ENCODE results near the gene TPMT.
"Not testable (repeated sequence)": the region's sequence is repeated elsewhere in the genome, so short reads cannot be mapped to it uniquely, and the experiment has no call there.

TPMT gene

GRCh38 chr6:18165751-18166150, 10.9 kb upstream of the TPMT start:
- Histone ChIP-seq H3K36me3 (peaks cover 83 to 100% (median 96%) of the 10 kb centered on the region in 11 experiments), H4K20me1 (no peaks in the 10 kb centered on the region), H3K4me2 (no peak overlapping the region), H3K27me3 (no peaks in the 10 kb centered on the region), H3K27ac (no peak overlapping the region), H3K9me3 (replicated peaks in 1 of 11) (peaks cover 12 to 24% (median 20%) of the 10 kb centered on the region in 11 experiments), H3K9ac (no peak overlapping the region), H3K4me1 (peaks cover 0 to 21% (median 11%) of the 10 kb centered on the region in 10 experiments; a peak in 13 of 20 replicates), H3K4me3 (no peak overlapping the region)
- no peak for TF ChIP-seq Cebpa-rat (IDR thresholded peaks at IDR 0.05)

GRCh38 chr6:18162401-18162800, 7.5 kb upstream of the TPMT start:
- Histone ChIP-seq H4K20me1 (no peaks in the 10 kb centered on the region), H3K4me2 (no peak overlapping the region), H3K9me3 (replicated peaks in 1 of 11) (peaks cover 0 to 8% (median 4%) of the 10 kb centered on the region in 11 experiments; a peak in 18 of 22 replicates), H3K27me3 (no peaks in the 10 kb centered on the region), H3K4me3 (no peak overlapping the region), H3K9ac (no peak overlapping the region), H3K36me3 (peaks cover 70 to 83% (median 79%) of the 10 kb centered on the region in 11 experiments), H3K4me1 (peaks cover 0 to 40% (median 20%) of the 10 kb centered on the region in 10 experiments; a peak in 15 of 20 replicates), H3K27ac (peak overlapping the region in 6 of 11 experiments; percentile 14 to 80 (median 69); a peak in 7 of 22 replicates)
- no peak for TF ChIP-seq Cebpa-rat (IDR thresholded peaks at IDR 0.05)

- Histone ChIP-seq H3K36me3 (peaks cover 60 to 74% (median 69%) of the 10 kb centered on the region in 11 experiments), H4K20me1 (no peaks in the 10 kb centered on the region; a peak in 1 of 22 replicates)
Observed at GRCh38 chr6:18161431-18161830, 6.6 kb upstream of the TPMT start.

GRCh38 chr6:18160911-18161310, 6.0 kb upstream of the TPMT start:
- peak overlapping the region in 10 of 11 experiments; percentile 1 to 80 (median 50); a peak in 13 of 22 replicates for H3K27ac ChIP-seq

More at GRCh38 chr6:18161431-18161830, 6.6 kb upstream of the TPMT start:
- Histone ChIP-seq H3K4me2 (peak overlapping the region in 9 of 11 experiments; percentile 4 to 70 (median 46); a peak in 13 of 22 replicates), H3K4me1 (peaks cover 3 to 43% (median 24%) of the 10 kb centered on the region in 10 experiments), H3K4me3 (no peak overlapping the region), H3K9ac (peak overlapping the region in 5 of 11 experiments; percentile 33 to 59 (median 47); a peak in 8 of 22 replicates), H3K27me3 (no peaks in the 10 kb centered on the region), H3K27ac (peak overlapping the region in 10 of 11 experiments; percentile 1 to 80 (median 50); a peak in 13 of 22 replicates), H3K9me3 (replicated peaks in 1 of 11) (no peaks in the 10 kb centered on the region)
- no peak; a peak in 1 of 22 replicates for TF ChIP-seq Cebpa-rat (IDR thresholded peaks at IDR 0.05)

GRCh38 chr6:18155864-18156421, 1.1 kb upstream of the TPMT start:
- peak overlapping the region; percentile 81 to 100 (median 95) for H3K4me3 ChIP-seq
- H3K9ac ChIP-seq, result peak overlapping the region; percentile 84 to 93 (median 88)
- peaks cover 14 to 22% (median 17%) of the 10 kb centered on the region in 11 experiments for H3K36me3 ChIP-seq
- TF ChIP-seq Cebpa-rat (IDR thresholded peaks at IDR 0.05), result no peak
- H3K9me3 ChIP-seq (replicated peaks in 1 of 11), result no peaks in the 10 kb centered on the region
- peaks cover 22 to 58% (median 38%) of the 10 kb centered on the region in 10 experiments for H3K4me1 ChIP-seq
- peak overlapping the region; percentile 61 to 90 (median 86) for H3K27ac ChIP-seq
- H3K27me3 ChIP-seq, result no peaks in the 10 kb centered on the region
- no peaks in the 10 kb centered on the region; a peak in 3 of 22 replicates for H4K20me1 ChIP-seq
- H3K4me2 ChIP-seq, result peak overlapping the region; percentile 85 to 99 (median 96)

More at GRCh38 chr6:18160911-18161310, 6.0 kb upstream of the TPMT start:
- H4K20me1 ChIP-seq, result no peaks in the 10 kb centered on the region; a peak in 1 of 22 replicates
- H3K4me1 ChIP-seq, result peaks cover 8 to 48% (median 29%) of the 10 kb centered on the region in 10 experiments
- peak overlapping the region in 9 of 11 experiments; percentile 4 to 70 (median 46); a peak in 13 of 22 replicates for H3K4me2 ChIP-seq
- TF ChIP-seq Cebpa-rat (IDR thresholded peaks at IDR 0.05), result no peak
- H3K36me3 ChIP-seq, result peaks cover 55 to 68% (median 64%) of the 10 kb centered on the region in 11 experiments
- no peak overlapping the region for H3K4me3 ChIP-seq
- H3K27me3 ChIP-seq, result no peaks in the 10 kb centered on the region
- peak overlapping the region in 5 of 11 experiments; percentile 33 to 59 (median 47); a peak in 9 of 22 replicates for H3K9ac ChIP-seq
- no peaks in the 10 kb centered on the region for H3K9me3 ChIP-seq (replicated peaks in 1 of 11)

GRCh38 chr6:18155150-18155863, 430 bp upstream of the TPMT start, which contains the start of gene KDM1B:
Gene KDM1B, plus strand, starts transcription at chr6:18155422. Its CDS starts 4,474 bp downstream, at chr6:18159896.
- peak within 1 kb of the TSS; percentile 81 to 100 (median 95) for H3K4me3 ChIP-seq
- H3K4me1 ChIP-seq, result peaks cover 22 to 56% (median 35%) of the 10 kb centered on the region in 10 experiments
- H4K20me1 ChIP-seq, result no peaks in the 10 kb centered on the region; a peak in 3 of 22 replicates
- H3K27me3 ChIP-seq, result no peaks in the 10 kb centered on the region
- H3K4me2 ChIP-seq, result peak within 1 kb of the TSS; percentile 91 to 99 (median 97)
- H3K27ac ChIP-seq, result peak within 1 kb of the TSS; percentile 69 to 90 (median 86)
- peak within 1 kb of the TSS; percentile 86 to 93 (median 88) for H3K9ac ChIP-seq
- no peaks in the 10 kb centered on the region for H3K9me3 ChIP-seq (replicated peaks in 1 of 11)
- TF ChIP-seq Cebpa-rat (IDR thresholded peaks at IDR 0.05), result no peak
- H3K36me3 ChIP-seq, result peaks cover 8 to 16% (median 11%) of the 10 kb centered on the region in 11 experiments

GRCh38 chr6:18153311-18153703, 1.6 kb downstream of the TPMT start:
- no peak for TF ChIP-seq Cebpa-rat (IDR thresholded peaks at IDR 0.05)
- no peaks in the 10 kb centered on the region; a peak in 3 of 22 replicates for H4K20me1 ChIP-seq
- peaks cover 22 to 52% (median 28%) of the 10 kb centered on the region in 10 experiments for H3K4me1 ChIP-seq
- peaks cover 0 to 18% (median 0%) of the 10 kb centered on the region in 11 experiments; a peak in 5 of 22 replicates for H3K36me3 ChIP-seq
- H3K27ac ChIP-seq, result peak overlapping the region in 3 of 11 experiments; percentile 13 to 21 (median 19); a peak in 3 of 22 replicates
- H3K9ac ChIP-seq, result peak overlapping the region in 4 of 11 experiments; percentile 86 to 89 (median 88); a peak in 5 of 22 replicates
- peak overlapping the region; percentile 8 to 98 (median 92); a peak in 17 of 22 replicates for H3K4me2 ChIP-seq
- peak overlapping the region in 3 of 10 experiments; percentile 93 to 95 (median 95); a peak in 5 of 20 replicates for H3K4me3 ChIP-seq
- H3K9me3 ChIP-seq (replicated peaks in 1 of 11), result no peaks in the 10 kb centered on the region
- no peaks in the 10 kb centered on the region for H3K27me3 ChIP-seq

- TF ChIP-seq Cebpa-rat (IDR thresholded peaks at IDR 0.05), result no peak
- H3K4me3 ChIP-seq, result no peak overlapping the region
- no peaks in the 10 kb centered on the region for H3K27me3 ChIP-seq
- H3K4me1 ChIP-seq, result peaks cover 21 to 57% (median 28%) of the 10 kb centered on the region in 10 experiments
- no peak overlapping the region for H3K27ac ChIP-seq
- H3K4me2 ChIP-seq, result peak overlapping the region in 1 of 11 experiments; percentile 97; a peak in 1 of 22 replicates
- H4K20me1 ChIP-seq, result no peaks in the 10 kb centered on the region; a peak in 3 of 22 replicates
- peaks cover 0 to 31% (median 0%) of the 10 kb centered on the region in 11 experiments; a peak in 7 of 22 replicates for H3K36me3 ChIP-seq
- no peak overlapping the region for H3K9ac ChIP-seq
- H3K9me3 ChIP-seq (replicated peaks in 1 of 11), result no peaks in the 10 kb centered on the region
Observed at GRCh38 chr6:18151801-18152200, 3.1 kb downstream of the TPMT start.

- not testable (repeated sequence) for H3K9me3 ChIP-seq (replicated peaks in 1 of 11); H3K4me3 ChIP-seq; H3K27me3 ChIP-seq; H3K9ac ChIP-seq; H4K20me1 ChIP-seq; H3K27ac ChIP-seq; H3K4me2 ChIP-seq
- peaks cover 0 to 35% (median 0%) of the 10 kb centered on the region in 11 experiments; a peak in 7 of 22 replicates for H3K36me3 ChIP-seq
- H3K4me1 ChIP-seq, result peaks cover 17 to 53% (median 24%) of the 10 kb centered on the region in 10 experiments
Observed at GRCh38 chr6:18151391-18151790, 3.5 kb downstream of the TPMT start.

Data from BLaER1 treated with 17β-estradiol and CSF1 and Interleukin-3, amounts not matched to agents 10 nM and 100 nM (cell line).